ENCODE results near the gene CA12. TPM values are rescaled to one million over a fixed set of nuclear protein-coding genes. Genes with fewer than 3 reads are reported as not detected.

The CA12 gene
- total RNA-seq, 1 experiment from 2014 or later: 0.45 TPM

GRCh38 chr15:63379492-63380150 is 2.0 kb downstream of the CA12 start:
- no peak for DNase-seq (ENCODE audit: low spot score)

GRCh38 chr15:63378946-63379345 is 2.7 kb downstream of the CA12 start:
- DNase-seq (ENCODE audit: low spot score): no peak

DNA sequence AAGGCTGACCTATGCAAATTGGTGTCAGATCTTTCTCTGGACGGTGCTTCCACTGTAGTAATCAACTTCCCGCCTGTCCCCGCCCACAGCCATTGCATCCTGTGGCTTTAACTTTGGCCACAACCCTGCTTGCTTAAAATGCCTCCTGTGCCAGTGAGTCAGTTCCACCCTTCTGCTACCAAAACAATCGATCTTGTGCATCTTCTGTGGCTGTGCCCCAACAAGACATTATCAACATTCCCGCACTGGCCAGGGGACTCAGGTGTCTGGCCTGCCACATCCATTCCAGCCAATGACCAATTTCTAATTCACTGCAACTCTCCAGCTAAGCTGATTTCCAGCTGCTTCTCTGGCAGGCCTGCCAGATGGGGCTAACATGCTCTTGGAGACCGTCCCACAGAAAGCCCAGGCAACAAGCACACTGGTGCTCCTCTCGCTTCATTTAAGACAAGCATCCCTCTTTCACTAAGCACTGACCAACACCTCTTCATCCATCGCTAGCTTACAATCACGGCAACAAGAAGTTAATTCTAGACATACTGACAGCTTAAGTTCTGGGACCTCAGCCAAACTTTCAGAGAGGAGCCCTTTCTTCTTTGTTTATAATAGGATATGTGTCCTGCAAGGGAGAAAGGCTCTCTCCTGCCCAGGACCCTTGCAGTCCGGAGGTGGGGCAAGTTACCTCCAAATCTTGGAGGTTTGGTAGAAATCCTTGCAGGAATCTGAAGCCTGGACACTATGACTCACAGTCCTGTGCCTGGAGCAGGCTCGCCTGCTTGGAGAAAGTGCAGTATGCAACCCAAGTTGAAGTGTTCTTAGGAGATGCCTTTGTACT is 6.7 kb downstream of the CA12 start:
- peak; percentile 60 for DNase-seq (ENCODE audit: low spot score)

GRCh38 chr15:63373866-63374548 is 7.6 kb downstream of the CA12 start:
- no peak for DNase-seq (ENCODE audit: low spot score)

- no peak for DNase-seq (ENCODE audit: low spot score)
Observed at GRCh38 chr15:63373330-63373729, 8.3 kb downstream of the CA12 start.

- DNase-seq (ENCODE audit: low spot score): peak; percentile 39
Observed at GRCh38 chr15:63372753-63373152, 8.9 kb downstream of the CA12 start.

GRCh38 chr15:63372018-63372705 is 9.5 kb downstream of the CA12 start:
- DNase-seq (ENCODE audit: low spot score): peak; percentile 85

GRCh38 chr15:63371297-63371918 is 10.2 kb downstream of the CA12 start:
- DNase-seq (ENCODE audit: low spot score): no peak

DNA sequence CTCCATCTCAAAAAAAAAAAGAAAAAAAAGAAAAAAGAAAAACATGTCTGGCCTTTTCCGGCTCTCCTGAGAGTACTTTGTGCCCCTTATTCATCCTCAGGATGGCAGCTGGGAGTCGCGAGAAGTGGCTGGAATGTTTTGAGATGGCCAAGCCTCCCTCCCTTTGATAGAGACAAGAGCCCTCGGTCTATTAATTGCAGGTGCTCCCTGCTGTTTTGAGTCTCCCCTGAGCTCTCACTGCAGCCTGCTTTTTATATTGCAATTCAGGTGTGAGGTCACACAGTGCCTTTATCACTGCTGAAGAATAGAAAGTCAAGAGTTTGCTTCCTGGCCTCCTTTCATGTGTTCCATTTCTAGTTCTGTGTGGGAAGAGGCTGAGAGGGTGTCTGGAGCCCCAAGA is 10.9 kb downstream of the CA12 start:
- no peak for DNase-seq (ENCODE audit: low spot score)

- DNase-seq (ENCODE audit: low spot score): no peak
Observed at GRCh38 chr15:63369781-63370180, 11.9 kb downstream of the CA12 start.

- DNase-seq (ENCODE audit: low spot score): no peak
Observed at GRCh38 chr15:63369296-63369695, 12.3 kb downstream of the CA12 start.

DNA sequence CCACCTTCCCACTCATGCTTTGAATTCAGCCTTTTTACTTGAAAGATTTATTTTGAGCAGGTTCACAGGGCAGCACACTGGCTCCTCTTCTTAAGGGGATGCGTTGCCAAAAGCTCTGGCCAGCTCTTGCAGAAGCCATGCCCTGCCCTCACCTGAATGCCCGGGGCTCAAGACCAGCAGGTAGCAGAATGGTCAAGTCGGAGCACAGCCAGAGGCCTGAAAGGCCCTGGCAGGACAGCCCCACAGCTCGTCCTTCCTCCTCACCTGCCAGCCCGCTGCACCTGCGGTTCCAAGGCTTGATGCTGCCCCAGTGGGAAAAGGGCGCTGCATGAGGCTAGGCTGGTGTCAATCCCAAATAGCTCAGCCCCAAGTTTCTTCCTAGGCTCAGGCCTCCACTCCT is 13.1 kb downstream of the CA12 start:
- no peak for DNase-seq (ENCODE audit: low spot score)

DNA sequence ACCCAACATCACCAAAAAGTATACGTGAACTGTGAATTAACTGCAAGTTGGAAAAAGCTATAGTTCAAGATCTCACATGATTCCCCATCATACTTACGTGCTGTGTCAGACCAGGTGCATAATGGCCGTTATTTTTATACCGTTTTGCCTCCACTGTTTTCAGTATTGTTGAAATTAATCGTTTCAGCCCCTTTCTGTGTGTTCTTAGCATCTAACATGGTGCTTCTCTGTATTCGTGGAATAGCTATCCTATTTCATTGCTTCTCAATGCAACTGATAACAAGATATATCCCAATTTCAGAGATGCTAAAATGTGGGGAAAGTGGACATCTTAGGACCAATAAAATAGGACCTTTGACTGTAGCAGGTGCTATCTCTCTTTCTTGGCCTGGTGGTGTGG is 13.7 kb downstream of the CA12 start:
- DNase-seq (ENCODE audit: low spot score): no peak

- no peak for DNase-seq (ENCODE audit: low spot score)
Observed at GRCh38 chr15:63367390-63367789, 14.3 kb downstream of the CA12 start.

DNA sequence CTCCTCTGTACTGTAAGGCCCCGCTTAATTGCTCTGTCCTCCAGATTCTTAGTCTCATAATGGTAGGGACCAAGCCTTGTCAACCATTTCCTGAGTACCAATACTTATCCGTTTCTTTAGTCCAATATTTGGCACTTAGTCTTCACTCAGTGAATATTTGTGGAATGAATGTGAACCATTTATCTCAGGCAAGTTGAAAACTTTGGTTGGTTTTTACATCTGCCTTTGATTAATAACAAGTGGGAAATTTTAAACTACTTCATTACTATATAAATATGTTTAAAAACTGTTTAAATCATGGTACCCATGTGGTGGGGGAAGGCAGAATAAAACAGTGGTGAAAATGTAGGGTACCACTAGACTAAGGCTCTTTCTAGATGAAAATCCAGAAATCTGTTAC is 15.2 kb downstream of the CA12 start:
- no peak for DNase-seq (ENCODE audit: low spot score)

GRCh38 chr15:63365273-63365680 is 16.4 kb downstream of the CA12 start:
- DNase-seq (ENCODE audit: low spot score): no peak

DNA sequence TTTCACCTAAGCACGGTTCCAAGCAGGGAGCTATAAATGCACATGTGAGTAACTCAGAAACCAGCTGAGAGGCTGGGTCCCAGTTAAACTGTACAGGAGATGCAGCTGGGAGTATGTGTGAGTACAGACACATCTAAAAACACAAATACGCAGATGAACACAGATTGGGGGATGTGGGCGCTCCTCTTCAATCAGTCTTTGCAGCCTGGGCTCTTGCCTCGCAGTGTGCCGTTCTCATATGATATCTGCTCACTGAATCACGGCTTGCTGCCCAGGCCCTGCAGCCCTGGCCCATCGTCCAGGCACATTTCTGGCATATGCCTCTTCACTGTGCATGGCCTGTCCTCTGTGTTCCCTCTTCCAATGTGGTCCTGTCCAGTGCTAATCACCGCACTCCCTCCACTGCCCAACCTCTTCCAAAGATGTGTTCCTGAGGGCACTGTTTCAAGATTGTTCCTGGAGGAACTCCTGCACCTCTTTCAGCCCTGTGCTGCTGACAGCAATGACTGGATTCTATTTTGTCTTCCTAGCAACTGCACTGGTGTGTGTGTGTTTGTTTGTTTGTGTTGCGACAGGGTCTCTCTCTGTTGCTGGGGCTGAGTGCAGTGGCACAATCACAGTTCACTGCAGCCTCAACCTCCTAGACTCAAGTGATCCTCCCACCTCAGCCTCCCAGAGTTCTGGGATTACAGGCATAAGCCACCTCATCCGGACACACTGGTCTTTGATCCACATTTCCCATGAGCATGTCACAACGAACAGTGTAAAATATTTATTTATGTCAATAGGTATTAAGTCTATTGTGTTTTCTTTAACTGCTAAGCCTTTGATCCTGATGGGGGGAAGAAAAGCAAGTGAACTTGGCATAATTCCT is 17.0 kb downstream of the CA12 start:
- DNase-seq (ENCODE audit: low spot score): no peak

GRCh38 chr15:63363292-63363691 is 18.4 kb downstream of the CA12 start:
- DNase-seq (ENCODE audit: low spot score): no peak

GRCh38 chr15:63362885-63363284 is 18.8 kb downstream of the CA12 start:
- DNase-seq (ENCODE audit: low spot score): no peak

- no peak for DNase-seq (ENCODE audit: low spot score)
Observed at GRCh38 chr15:63362196-63362595, 19.4 kb downstream of the CA12 start.

GRCh38 chr15:63360170-63360569 is 21.5 kb downstream of the CA12 start:
- no peak for DNase-seq (ENCODE audit: low spot score)

All from A172 (cell line).